AG08395 (cell line): ENCODE data around the gene GCNT3.
A peak's percentile ranks its signal among the peaks of the same experiment; 100 is the strongest.
"Not testable (repeated sequence)": the region's sequence is repeated elsewhere in the genome, so short reads cannot be mapped to it uniquely, and the experiment has no call there.

Experiments
- DNase-seq: peaks from one replicate; pipeline ENCODE4 v3.0.0; 2012; ENCODE audit warnings: mixed read lengths, low spot score

Gene GCNT3

GRCh38 chr15:59618406-59618805, 6.8 kb downstream of the GCNT3 start:
- no peak for DNase-seq

GRCh38 chr15:59622289-59622688, 10.7 kb downstream of the GCNT3 start:
- DNase-seq: peak; percentile 55

GRCh38 chr15:59632714-59633113, 21.1 kb downstream of the GCNT3 start:
- DNase-seq: peak; percentile 41

- DNase-seq: no peak
Observed at GRCh38 chr15:59636184-59636583, 24.6 kb downstream of the GCNT3 start.

GRCh38 chr15:59637507-59637906, 25.9 kb downstream of the GCNT3 start:
- DNase-seq: not testable (repeated sequence)

DNA sequence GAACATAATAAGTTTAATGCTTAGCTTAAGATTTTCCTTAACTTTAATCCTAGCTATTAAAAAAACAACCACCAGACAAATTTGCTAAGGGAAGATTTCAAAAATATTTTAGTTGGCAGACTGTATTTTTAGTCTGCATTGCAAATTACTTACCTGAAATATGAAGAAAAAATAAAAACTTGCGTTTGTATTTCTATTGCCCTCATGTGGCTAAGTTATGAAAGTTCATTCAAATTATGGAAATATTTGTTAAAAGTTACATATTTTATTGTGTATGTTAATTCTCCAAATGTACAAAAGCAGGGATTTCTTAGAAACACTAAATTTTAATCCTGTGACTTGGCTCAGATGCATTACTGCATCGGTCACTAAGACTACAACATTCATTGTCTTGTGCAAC, 30.8 kb downstream of the GCNT3 start:
- no peak for DNase-seq

DNA sequence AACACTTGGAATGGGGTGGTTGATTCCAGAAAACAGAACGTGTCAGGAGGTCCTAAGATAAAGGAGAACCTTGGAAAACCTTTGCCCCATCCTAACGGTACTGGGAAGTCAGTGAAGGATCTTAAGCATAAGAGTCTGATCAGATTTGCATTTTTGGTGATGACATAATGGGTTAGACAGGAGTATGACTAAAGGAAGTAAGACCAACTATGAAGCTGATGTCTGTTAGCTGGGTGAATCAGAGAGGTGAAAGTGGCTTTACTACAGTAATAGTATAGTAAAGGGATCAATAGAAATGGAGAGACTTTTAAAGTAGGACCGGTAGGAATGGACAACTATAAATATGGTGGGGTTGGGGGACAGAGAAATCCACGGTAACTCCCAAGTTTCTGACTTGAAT, 33.2 kb downstream of the GCNT3 start:
- DNase-seq: no peak

DNA sequence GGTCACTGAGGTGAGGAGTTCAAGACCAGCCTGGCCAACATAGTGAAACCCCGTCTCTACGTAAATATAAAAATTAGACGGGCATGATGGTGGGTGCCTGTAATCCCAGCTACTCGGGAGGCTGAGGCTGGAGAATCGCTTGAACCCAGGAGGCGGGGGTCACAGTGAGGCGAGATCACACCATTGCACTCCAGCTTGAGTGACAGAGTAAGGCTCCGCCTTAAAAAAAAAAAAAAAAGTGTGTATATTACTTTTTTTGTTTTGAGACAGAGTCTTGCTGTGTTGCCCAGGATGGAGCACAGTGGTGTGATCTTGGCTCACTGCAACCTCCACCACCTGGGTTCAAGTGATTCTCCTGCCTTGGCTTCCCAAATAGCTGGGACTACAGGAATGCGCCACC, 34.2 kb downstream of the GCNT3 start:
- DNase-seq: not testable (repeated sequence)

DNA sequence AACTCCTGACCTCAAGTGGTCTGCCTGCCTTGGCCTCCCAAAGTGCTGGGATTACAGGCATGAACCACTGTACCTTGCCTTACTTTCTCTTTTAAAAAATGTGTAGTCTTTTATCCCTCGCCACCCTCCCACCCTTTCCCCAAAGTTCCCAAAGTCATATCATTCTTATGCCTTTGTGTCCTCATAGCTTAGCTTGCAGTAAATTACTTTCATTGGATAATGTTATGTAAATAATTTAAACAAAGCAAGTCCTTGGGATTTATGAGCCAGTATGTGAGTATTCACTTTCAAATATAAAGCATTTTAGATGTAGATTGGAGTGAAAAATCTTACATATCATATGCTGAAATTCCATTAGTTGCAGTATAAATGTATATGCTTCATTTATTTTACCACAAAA, 34.7 kb downstream of the GCNT3 start:
- DNase-seq: no peak

- DNase-seq: no peak
Observed at GRCh38 chr15:59647085-59647484, 35.5 kb downstream of the GCNT3 start.

- no peak for DNase-seq
Observed at GRCh38 chr15:59649603-59650002, 38.0 kb downstream of the GCNT3 start.

- no peak for DNase-seq
Observed at GRCh38 chr15:59654046-59654445, 42.5 kb downstream of the GCNT3 start.

- DNase-seq: peak; percentile 96
Observed at GRCh38 chr15:59656897-59657634, 45.5 kb downstream of the GCNT3 start, which contains the start of gene GTF2A2. Gene GTF2A2, minus strand, starts transcription at chr15:59657515. Its CDS starts 5,238 bp downstream, at chr15:59652277.

DNA sequence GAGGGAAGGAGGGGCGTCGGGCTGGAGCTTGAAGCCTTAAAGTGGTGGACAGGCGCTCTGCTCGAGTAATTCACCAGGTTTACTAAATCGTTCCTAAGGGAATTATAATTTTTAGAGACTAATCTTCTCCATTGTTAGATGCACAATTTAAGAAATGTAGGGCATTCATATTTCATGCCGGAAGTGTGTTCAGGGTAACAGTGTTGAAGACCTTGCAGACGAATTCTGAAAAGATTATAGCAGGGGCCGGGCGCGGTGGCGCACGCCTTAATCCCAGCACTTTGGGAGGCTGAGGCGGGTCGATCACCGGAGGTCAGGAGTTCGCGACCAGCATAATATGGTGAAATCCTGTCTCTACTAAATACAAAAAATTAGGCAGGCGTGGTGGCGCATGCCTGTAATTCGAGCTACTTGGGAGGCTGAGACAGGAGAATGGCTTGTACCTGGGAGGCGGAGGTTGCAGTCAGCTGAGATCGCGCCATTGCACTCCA, 46.1 kb downstream of the GCNT3 start:
- no peak for DNase-seq

DNA sequence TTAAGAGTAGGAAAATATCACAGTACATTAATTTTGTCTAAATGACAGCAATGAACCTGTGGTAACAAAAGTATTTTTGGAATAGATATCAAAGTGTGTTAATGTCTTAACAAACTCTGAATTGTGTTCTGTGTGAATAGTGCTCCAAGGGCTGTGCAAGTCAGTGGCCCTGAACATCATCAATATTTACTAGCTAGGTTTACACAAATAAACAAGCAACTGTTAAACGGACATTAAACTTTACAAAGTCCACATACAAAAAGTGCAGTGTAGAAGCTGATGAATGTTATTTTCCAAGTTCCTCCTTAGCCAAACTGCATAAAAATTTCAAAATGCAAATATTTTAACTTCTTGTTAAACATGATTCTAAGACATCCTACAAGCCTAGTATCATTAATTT, 47.8 kb downstream of the GCNT3 start:
- no peak for DNase-seq

GRCh38 chr15:59662260-59662659, 50.7 kb downstream of the GCNT3 start:
- DNase-seq: peak; percentile 35

- no peak for DNase-seq
Observed at GRCh38 chr15:59668556-59668955, 57.0 kb downstream of the GCNT3 start.
